ENCODE results near the gene LPA. TPM values are rescaled to one million over a fixed set of nuclear protein-coding genes. Genes with fewer than 3 reads are reported as not detected.

LPA gene
- total and polyA plus RNA-seq, 2 donors (not counting 1 experiment from before 2014, with no cell fraction given), result not detected

DNA sequence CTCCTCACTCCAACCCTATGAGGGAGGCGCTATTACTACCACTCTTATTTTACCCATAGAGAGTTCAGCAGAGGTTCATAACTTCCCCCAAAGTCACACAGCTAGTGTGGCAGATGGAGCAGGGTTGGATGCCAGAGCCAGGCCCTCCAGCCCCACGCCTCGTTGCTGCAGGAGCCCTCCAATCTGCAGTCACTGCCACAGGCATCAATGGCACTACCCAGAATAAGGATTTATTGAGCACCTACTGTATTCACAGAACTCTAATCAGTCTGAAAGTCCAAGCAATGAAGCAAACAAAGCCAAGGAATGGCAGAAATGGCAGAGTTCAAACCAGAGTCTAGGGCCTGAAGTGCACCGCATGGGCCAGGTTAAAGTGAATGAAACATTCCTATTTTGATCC, 144.9 kb downstream of the LPA start:
- Histone ChIP-seq H3K9me3 (ENCODE audit: control extremely low read depth in 1 of 3, control insufficient read depth in 2 of 3, insufficient read depth in 1 of 3, low read length in 2 of 3) (no peaks in the 10 kb centered on the region), H3K27me3 (replicated peaks in 1 of 4; ENCODE audit: control extremely low read depth in 1 of 4, control insufficient read depth in 3 of 4, insufficient read depth in 4 of 4, low read length in 3 of 4) (no peaks in the 10 kb centered on the region), H3K36me3 (replicated peaks in 1 of 2; ENCODE audit: control extremely low read depth in 1 of 2, control insufficient read depth in 1 of 2, extremely low read depth in 1 of 2, insufficient read depth in 2 of 2, low read length in 1 of 2) (no peaks in the 10 kb centered on the region), H4K20me1 (ENCODE audit: control insufficient read depth, insufficient read depth, low read length, poor library complexity, severe bottlenecking) (no peaks in the 10 kb centered on the region), H3K27ac (ENCODE audit: low read length in 2 of 2) (no peak overlapping the region), H2AFZ (ENCODE audit: insufficient read depth, low read depth, low read length, poor library complexity, severe bottlenecking) (no peak overlapping the region), H3K4me1 (ENCODE audit: control insufficient read depth in 2 of 2, insufficient read depth in 2 of 2, low read length in 2 of 2) (peaks cover 5% of the 10 kb centered on the region in 2 donors), H3K79me2 (ENCODE audit: control insufficient read depth, insufficient read depth, low read length) (no peaks in the 10 kb centered on the region), H3K4me2 (replicated peaks; ENCODE audit: low read depth, low read length, poor library complexity, severe bottlenecking) (no peak overlapping the region), H3K9ac (ENCODE audit: low read length) (no peak overlapping the region), H3K4me3 (ENCODE audit: control extremely low read depth in 1 of 5, extremely low read depth in 1 of 5, insufficient read depth in 1 of 5, low read depth in 2 of 5, low read length in 4 of 5) (no peak overlapping the region)
- ChIA-PET POLR2A (interaction anchor here (1.0 kb wide), 1 partner anchor 15 kb away, joined by 3 read pairs; no protein-coding TSS in a partner anchor), CTCF (interaction anchor here (0.7 to 5.4 kb wide), 11 partner anchors 8 to 854 kb away, joined by 3 to 109 read pairs (median 5); no protein-coding TSS in a partner anchor)
- Mint-ChIP-seq H3K4me3 (peak overlapping the region; percentile 95), H3K4me1 (peaks cover 10% of the 10 kb centered on the region), H3K27ac (no peak overlapping the region), H3K27me3 (peaks cover 32% of the 10 kb centered on the region), H3K9me3 (ENCODE audit: insufficient read depth) (no peaks in the 10 kb centered on the region)
- ATAC-seq (ENCODE audit: low read depth) (no peak), DNase-seq (no peak)
- TF ChIP-seq, protein P1, sequence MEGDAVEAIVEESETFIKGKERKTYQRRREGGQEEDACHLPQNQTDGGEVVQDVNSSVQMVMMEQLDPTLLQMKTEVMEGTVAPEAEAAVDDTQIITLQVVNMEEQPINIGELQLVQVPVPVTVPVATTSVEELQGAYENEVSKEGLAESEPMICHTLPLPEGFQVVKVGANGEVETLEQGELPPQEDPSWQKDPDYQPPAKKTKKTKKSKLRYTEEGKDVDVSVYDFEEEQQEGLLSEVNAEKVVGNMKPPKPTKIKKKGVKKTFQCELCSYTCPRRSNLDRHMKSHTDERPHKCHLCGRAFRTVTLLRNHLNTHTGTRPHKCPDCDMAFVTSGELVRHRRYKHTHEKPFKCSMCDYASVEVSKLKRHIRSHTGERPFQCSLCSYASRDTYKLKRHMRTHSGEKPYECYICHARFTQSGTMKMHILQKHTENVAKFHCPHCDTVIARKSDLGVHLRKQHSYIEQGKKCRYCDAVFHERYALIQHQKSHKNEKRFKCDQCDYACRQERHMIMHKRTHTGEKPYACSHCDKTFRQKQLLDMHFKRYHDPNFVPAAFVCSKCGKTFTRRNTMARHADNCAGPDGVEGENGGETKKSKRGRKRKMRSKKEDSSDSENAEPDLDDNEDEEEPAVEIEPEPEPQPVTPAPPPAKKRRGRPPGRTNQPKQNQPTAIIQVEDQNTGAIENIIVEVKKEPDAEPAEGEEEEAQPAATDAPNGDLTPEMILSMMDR (IDR thresholded peaks at IDR 0.05), result no peak
- TF ChIP-seq EZH2 (IDR thresholded peaks at IDR 0.05; ENCODE audit: borderline replicate concordance, insufficient read depth, low read depth, low read length, poor library complexity, severe bottlenecking), result no peak
- WGBS (ENCODE audit: insufficient coverage), result 92% methylated on average over 3 of the region's 4 CpGs
- intact Hi-C loops (cut with micrococcal nuclease), result no loop called here

DNA sequence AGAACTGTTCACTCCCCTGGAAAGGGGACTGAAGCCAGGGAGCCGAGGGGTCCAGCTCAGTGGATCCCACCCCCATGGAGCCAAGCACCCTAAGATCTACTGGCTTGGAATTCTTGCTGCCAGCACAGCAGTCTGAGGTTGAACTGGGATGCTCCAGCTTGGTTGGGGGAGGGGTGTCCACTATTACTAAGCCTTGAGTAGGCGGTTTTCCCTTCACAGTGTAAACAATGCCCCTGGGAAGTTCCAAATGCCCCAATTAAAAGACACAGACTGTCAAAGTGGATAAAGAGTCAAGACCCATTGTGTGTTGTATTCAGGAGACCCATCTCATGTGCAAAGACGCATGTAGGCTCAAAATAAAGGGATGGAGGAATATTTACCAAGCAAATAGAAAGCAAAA, 150.2 kb downstream of the LPA start:
- Histone ChIP-seq H3K27me3 (replicated peaks in 1 of 4; ENCODE audit: control extremely low read depth in 1 of 4, control insufficient read depth in 3 of 4, insufficient read depth in 4 of 4, low read length in 3 of 4) (peaks cover 0 to 8% (median 0%) of the 10 kb centered on the region in 4 experiments), H3K4me2 (replicated peaks; ENCODE audit: low read depth, low read length, poor library complexity, severe bottlenecking) (no peak overlapping the region), H3K27ac (ENCODE audit: low read length in 2 of 2) (no peak overlapping the region), H3K4me3 (ENCODE audit: control extremely low read depth in 1 of 5, extremely low read depth in 1 of 5, insufficient read depth in 1 of 5, low read depth in 2 of 5, low read length in 4 of 5) (no peak overlapping the region), H2AFZ (ENCODE audit: insufficient read depth, low read depth, low read length, poor library complexity, severe bottlenecking) (no peak overlapping the region), H3K9ac (ENCODE audit: low read length) (no peak overlapping the region), H4K20me1 (ENCODE audit: control insufficient read depth, insufficient read depth, low read length, poor library complexity, severe bottlenecking) (no peaks in the 10 kb centered on the region), H3K4me1 (ENCODE audit: control insufficient read depth in 2 of 2, insufficient read depth in 2 of 2, low read length in 2 of 2) (no peaks in the 10 kb centered on the region), H3K79me2 (ENCODE audit: control insufficient read depth, insufficient read depth, low read length) (no peaks in the 10 kb centered on the region), H3K9me3 (ENCODE audit: control extremely low read depth in 1 of 3, control insufficient read depth in 2 of 3, insufficient read depth in 1 of 3, low read length in 2 of 3) (peaks cover 0 to 6% (median 0%) of the 10 kb centered on the region in 3 donors), H3K36me3 (replicated peaks in 1 of 2; ENCODE audit: control extremely low read depth in 1 of 2, control insufficient read depth in 1 of 2, extremely low read depth in 1 of 2, insufficient read depth in 2 of 2, low read length in 1 of 2) (no peaks in the 10 kb centered on the region)
- ChIA-PET POLR2A (no interaction called here), CTCF (interaction anchor here (0.6 kb wide), 1 partner anchor 9 kb away, joined by 3 read pairs; no protein-coding TSS in a partner anchor)
- ATAC-seq (ENCODE audit: low read depth) (no peak), DNase-seq (no peak)
- Mint-ChIP-seq H3K4me3 (no peak overlapping the region), H3K9me3 (ENCODE audit: insufficient read depth) (no peaks in the 10 kb centered on the region), H3K27me3 (peaks cover 58% of the 10 kb centered on the region), H3K27ac (no peak overlapping the region), H3K4me1 (no peaks in the 10 kb centered on the region)
- intact Hi-C loops (cut with micrococcal nuclease), result no loop called here
- 100% methylated on average over 2 of the region's 3 CpGs for WGBS (ENCODE audit: insufficient coverage)
- TF ChIP-seq EZH2 (IDR thresholded peaks at IDR 0.05; ENCODE audit: borderline replicate concordance, insufficient read depth, low read depth, low read length, poor library complexity, severe bottlenecking), result no peak
- TF ChIP-seq, protein P1 (IDR thresholded peaks at IDR 0.05), result no peak
